Keratinocyte (primary cell): ENCODE data around the gene MAGI1. TPM values are rescaled to one million over a fixed set of nuclear protein-coding genes. Genes with fewer than 3 reads are reported as not detected.

ENCODE experiments used
- DNase-seq: peaks from one replicate; pipeline ENCODE4 v3.0.0-alpha.2; 2011; ENCODE audit warnings: low read depth, missing footprints, low spot score
- FAIRE-seq: peaks from 2 replicates; lab custom pipeline; 2011; peaks lifted over from hg19 to GRCh38; lab: Jason Lieb, UNC
- H2AFZ ChIP-seq: 2 replicates; pipeline ENCODE4 v1.6.0; 2012; ENCODE audit warnings: low read length, control low read depth, inconsistent platforms; ENCODE audit not compliant: control insufficient read depth
- H3K27ac ChIP-seq: 2 replicates; pipeline ENCODE4 v1.5.1; 2011; ENCODE audit warnings: low read length; ENCODE audit not compliant: control insufficient read depth, insufficient read depth
- H3K27me3 ChIP-seq: 3 replicates; pipeline ENCODE4 v1.6.0; 2011; ENCODE audit warnings: low read length; ENCODE audit not compliant: control insufficient read depth, insufficient read depth; ENCODE audit errors: extremely low read depth
- H3K36me3 ChIP-seq, 2 experiments: 2 replicates in 1 of 2; 3 replicates in 1 of 2; pipeline ENCODE4 v1.5.1; 2011; ENCODE audit warnings: low read length in 2 of 2, mild to moderate bottlenecking in 1 of 2; ENCODE audit not compliant: control insufficient read depth in 2 of 2, insufficient read depth in 2 of 2; ENCODE audit errors: extremely low read depth in 1 of 2
- H3K4me1 ChIP-seq: 3 replicates; pipeline ENCODE4 v1.5.1; 2011; ENCODE audit warnings: low read length; ENCODE audit not compliant: control insufficient read depth, insufficient read depth; ENCODE audit errors: extremely low read depth
- H3K4me2 ChIP-seq: 3 replicates; pipeline ENCODE4 v1.6.0; 2011; ENCODE audit warnings: low read depth, low read length; ENCODE audit not compliant: control insufficient read depth, insufficient read depth; ENCODE audit errors: extremely low read depth
- H3K4me3 ChIP-seq, 3 experiments: fragments of 200-600 bp in 1 of 3; sonication (generic) in 1 of 3; 2 replicates in 2 of 3; 3 replicates in 1 of 3; pipeline ENCODE4 v1.5.1; 2011 to 2016; ENCODE audit warnings: low read length in 3 of 3, mild to moderate bottlenecking in 3 of 3, control low read depth in 2 of 3, inconsistent platforms in 1 of 3, low read depth in 1 of 3, mixed read lengths in 1 of 3, mixed run types in 1 of 3, moderate library complexity in 1 of 3; ENCODE audit not compliant: control insufficient read depth in 2 of 3, insufficient read depth in 2 of 3; ENCODE audit errors: extremely low read depth in 1 of 3
- H3K79me2 ChIP-seq: 2 replicates; pipeline ENCODE4 v1.6.0; 2012; ENCODE audit warnings: low read length; ENCODE audit not compliant: control insufficient read depth, insufficient read depth
- H3K9ac ChIP-seq: 3 replicates; pipeline ENCODE4 v1.6.0; 2011; ENCODE audit warnings: low read length; ENCODE audit not compliant: control insufficient read depth, insufficient read depth; ENCODE audit errors: extremely low read depth
- H3K9me1 ChIP-seq: 3 replicates; pipeline ENCODE4 v1.6.0; 2011; ENCODE audit warnings: low read length; ENCODE audit not compliant: control insufficient read depth, insufficient read depth; ENCODE audit errors: extremely low read depth
- H3K9me3 ChIP-seq: 2 replicates; pipeline ENCODE4 v1.5.1; 2012; ENCODE audit warnings: low read depth, low read length; ENCODE audit not compliant: control insufficient read depth
- H4K20me1 ChIP-seq: 3 replicates; pipeline ENCODE4 v1.6.0; 2011; ENCODE audit warnings: low read length; ENCODE audit not compliant: control insufficient read depth, insufficient read depth; ENCODE audit errors: extremely low read depth
- CTCF ChIP-seq, 3 experiments: IDR thresholded peaks in 1 of 3; conservative IDR thresholded peaks in 1 of 3; optimal IDR thresholded peaks in 1 of 3; 2 replicates in 2 of 3; 3 replicates in 1 of 3; pipeline versions ENCODE3 to v1.5.1; 2011; ENCODE audit warnings: low read length in 3 of 3, mild to moderate bottlenecking in 3 of 3, moderate library complexity in 2 of 3, control low read depth in 1 of 3, inconsistent platforms in 1 of 3; ENCODE audit not compliant: insufficient read depth in 2 of 3; ENCODE audit errors: extremely low read depth in 1 of 3
- EZH2 ChIP-seq: IDR thresholded peaks from one replicate; pipeline ENCODE4 v1.6.1; 2012; ENCODE audit warnings: inconsistent platforms, mild to moderate bottlenecking, low read length, moderate library complexity
- dilution Hi-C: fragments of 300-500 bp; cut with MboI; formaldehyde crosslinking; loops from one replicate; pipeline ENCODE4 v1.7.0; 2020; ENCODE audit warnings: low sequenced_read_pairs; ENCODE audit not compliant: extremely low pct_ligation_motif_present
- polyA plus RNA-seq, 5 experiments: library from polyadenylated mRNA; depleted of rRNA in 3 of 5; stranded (reverse) in 3 of 5; stranded (forward) in 1 of 5; unstranded in 1 of 5; fragments of >200 nt; gene quantifications; 1 replicate in 1 of 5; 2 replicates in 3 of 5; 3 replicates in 1 of 5; pipeline versions ENCODE4 v1.2.1 to v1.2.3, GENCODE V29; 2011 to 2012; ENCODE audit warnings: missing spikeins in 2 of 5, low read depth in 1 of 5, low replicate concordance in 1 of 5

Gene MAGI1
- polyA plus RNA-seq, 1 donor (not counting 4 experiments of a cell fraction or from before 2014, with no cell fraction given): 10.9 TPM

GRCh38 chr3:65535260-65535659 lies 503.5 kb downstream of the MAGI1 start:
- Histone ChIP-seq H3K4me1 (no peaks in the 10 kb centered on the region), H3K4me3 (no peak overlapping the region), H3K36me3 (no peaks in the 10 kb centered on the region), H4K20me1 (no peaks in the 10 kb centered on the region), H2AFZ (no peak overlapping the region), H3K9me1 (no peaks in the 10 kb centered on the region), H3K9ac (no peak overlapping the region), H3K9me3 (no peaks in the 10 kb centered on the region), H3K27me3 (no peaks in the 10 kb centered on the region), H3K4me2 (no peak overlapping the region), H3K27ac (no peak overlapping the region), H3K79me2 (peaks cover 3% of the 10 kb centered on the region)
- DNase-seq (no peak), FAIRE-seq (no peak)
- dilution Hi-C loops: no loop called here
- no peak for TF ChIP-seq EZH2
- TF ChIP-seq CTCF (optimal IDR thresholded peaks at IDR 0.05 in 1 of 3, IDR thresholded peaks at IDR 0.05 in 1 of 3, conservative IDR thresholded peaks at IDR 0.05 in 1 of 3; ENCODE audit: extremely low read depth in 1 of 3, insufficient read depth in 2 of 3, low read length in 3 of 3): no peak

DNA sequence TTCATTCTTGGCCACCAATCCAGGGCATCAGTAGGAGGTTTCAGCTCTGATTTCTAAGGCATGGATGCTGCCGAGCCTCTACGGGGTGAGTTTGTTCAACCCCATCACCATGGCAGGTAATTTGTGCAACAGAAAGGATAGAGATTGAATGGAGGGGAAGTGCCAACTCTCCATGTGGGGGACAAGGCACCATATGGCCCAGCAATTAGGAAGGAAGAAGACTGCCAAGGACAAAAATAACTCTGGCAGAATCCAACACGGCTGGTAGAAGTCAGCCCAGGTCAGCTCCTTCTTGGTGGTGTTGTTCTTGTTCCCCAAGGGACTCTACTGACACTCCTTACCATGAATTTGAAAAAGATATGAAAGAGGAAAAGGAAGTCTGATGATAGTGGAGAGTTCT lies 503.9 kb downstream of the MAGI1 start:
- Histone ChIP-seq H3K4me2 (no peak overlapping the region), H3K79me2 (peaks cover 3% of the 10 kb centered on the region), H3K36me3 (no peaks in the 10 kb centered on the region), H4K20me1 (no peaks in the 10 kb centered on the region), H3K9ac (no peak overlapping the region), H3K9me3 (no peaks in the 10 kb centered on the region), H3K27me3 (no peaks in the 10 kb centered on the region), H3K4me1 (no peaks in the 10 kb centered on the region), H3K9me1 (no peaks in the 10 kb centered on the region), H3K4me3 (no peak overlapping the region), H2AFZ (no peak overlapping the region), H3K27ac (no peak overlapping the region)
- FAIRE-seq: no peak
- DNase-seq: no peak
- dilution Hi-C loops: no loop called here
- TF ChIP-seq CTCF (optimal IDR thresholded peaks at IDR 0.05 in 1 of 3, IDR thresholded peaks at IDR 0.05 in 1 of 3, conservative IDR thresholded peaks at IDR 0.05 in 1 of 3; ENCODE audit: extremely low read depth in 1 of 3, insufficient read depth in 2 of 3, low read length in 3 of 3) (no peak), EZH2 (no peak)
